Breast epithelium (tissue), 4 donors: ENCODE measurements around the gene KCNJ10. TPM values are rescaled to one million over a fixed set of nuclear protein-coding genes. Genes with fewer than 3 reads are reported as not detected.

Experiments used
- DNase-seq, 2 donors: peaks; one replicate each; pipeline ENCODE4 v3.0.0-alpha.2; 2019; ENCODE audit warnings: low spot score in 2 of 2
- H3K27ac ChIP-seq, 2 donors: fragments of 200-600 bp; sonication (generic) in 1 of 2; one replicate each; pipeline ENCODE4 v1.5.1; 2016 to 2019; ENCODE audit warnings: mild to moderate bottlenecking in 1 of 2
- H3K27me3 ChIP-seq, 2 donors: fragments of 200-600 bp; sonication (generic) in 1 of 2; one replicate each; pipeline versions ENCODE4 v1.5.1 to v1.6.0; 2017 to 2019; ENCODE audit warnings: control low read depth in 1 of 2, mild to moderate bottlenecking in 1 of 2
- H3K36me3 ChIP-seq: fragments of 200-600 bp; one replicate; pipeline ENCODE4 v1.5.1; 2019
- H3K4me1 ChIP-seq, 2 donors: fragments of 200-600 bp; sonication (generic); one replicate each; pipeline ENCODE4 v1.5.1; 2016 to 2019; ENCODE audit warnings: control low read depth in 1 of 2
- H3K4me3 ChIP-seq, 3 donors: fragments of 200-600 bp; sonication (generic); 1 replicate in 2 of 3; 2 replicates in 1 of 3; pipeline ENCODE4 v1.5.1; 2016 to 2019; ENCODE audit warnings: mild to moderate bottlenecking in 3 of 3, moderate library complexity in 2 of 3
- H3K9me3 ChIP-seq, 2 donors: fragments of 200-600 bp; sonication (generic) in 1 of 2; one replicate each; pipeline ENCODE4 v1.5.1; 2016 to 2019; ENCODE audit warnings: control low read depth in 1 of 2
- CTCF ChIP-seq, 3 donors: fragments of 450-650 bp; IDR thresholded peaks; one replicate each; pipeline ENCODE4 v1.5.1; 2016 to 2017; ENCODE audit warnings: antibody characterized with exemption in 3 of 3, mild to moderate bottlenecking in 3 of 3, moderate library complexity in 3 of 3
- POLR2A ChIP-seq: fragments of 450-650 bp; IDR thresholded peaks from one replicate; pipeline ENCODE4 v1.6.1; 2016; ENCODE audit warnings: antibody characterized with exemption, mild to moderate bottlenecking, moderate library complexity
- POLR2AphosphoS5 ChIP-seq, 3 donors: sonication (generic); formaldehyde crosslinking; IDR thresholded peaks; one replicate each; pipeline ENCODE4 v1.6.1; 2017; ENCODE audit warnings: antibody characterized with exemption in 3 of 3
- intact Hi-C: fragments of 100-400 bp; cut with DNase I; formaldehyde crosslinking; loops from one replicate; pipeline ENCODE4 v1.15.1; 2023; ENCODE audit warnings: low total_unique reads
- total RNA-seq, 3 donors: library from RNA; depleted of rRNA; stranded (reverse); fragments of >200 nt; gene quantifications; one replicate each; pipeline ENCODE4 v1.1.0, GENCODE V29; 2016

Gene KCNJ10
- total RNA-seq, 3 donors from 2014 or later = 0.15 TPM; not detected in 2

DNA sequence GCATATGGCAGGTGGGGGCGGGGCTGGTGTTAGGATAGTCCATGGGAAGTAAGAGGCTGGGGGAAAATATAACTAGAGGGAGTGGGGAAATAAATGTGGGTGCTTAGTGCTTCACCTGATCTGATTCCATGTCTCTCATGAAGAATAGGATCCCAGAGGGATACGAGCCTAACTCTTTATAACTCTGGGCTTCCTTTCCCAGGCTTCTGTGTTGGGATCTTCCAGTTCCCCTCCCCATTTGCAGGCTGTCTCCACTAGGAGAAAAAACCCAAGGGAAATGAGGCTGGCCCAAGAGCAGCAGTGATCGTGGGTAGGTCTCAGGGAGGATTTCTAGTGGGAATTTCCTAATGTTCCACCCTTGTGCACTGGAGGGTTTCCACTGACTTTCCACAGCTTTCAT, 13.0 kb upstream of the KCNJ10 start:
- DNase-seq = no peak
- H3K27ac ChIP-seq = no peak overlapping the region
- intact Hi-C loops = no loop called here
- no peak for TF ChIP-seq POLR2AphosphoS5 (IDR thresholded peaks at IDR 0.05)
- no peak for TF ChIP-seq POLR2A
- TF ChIP-seq CTCF (IDR thresholded peaks at IDR 0.05) = no peak
- no peaks in the 10 kb centered on the region for H3K36me3 ChIP-seq
- peaks cover 0 to 2% of the 10 kb centered on the region in 2 donors for H3K4me1 ChIP-seq
- peaks cover 0 to 30% of the 10 kb centered on the region in 2 donors for H3K27me3 ChIP-seq
- H3K4me3 ChIP-seq = no peak overlapping the region
- H3K9me3 ChIP-seq = no peaks in the 10 kb centered on the region

GRCh38 chr1:160082487-160082886, 12.5 kb upstream of the KCNJ10 start:
- Histone ChIP-seq H3K9me3 (no peaks in the 10 kb centered on the region), H3K27me3 (peaks cover 0 to 30% of the 10 kb centered on the region in 2 donors), H3K4me1 (peaks cover 0 to 2% of the 10 kb centered on the region in 2 donors), H3K4me3 (no peak overlapping the region), H3K27ac (no peak overlapping the region), H3K36me3 (no peaks in the 10 kb centered on the region)
- intact Hi-C loops = no loop called here
- DNase-seq = no peak
- TF ChIP-seq CTCF (IDR thresholded peaks at IDR 0.05) = no peak

DNA sequence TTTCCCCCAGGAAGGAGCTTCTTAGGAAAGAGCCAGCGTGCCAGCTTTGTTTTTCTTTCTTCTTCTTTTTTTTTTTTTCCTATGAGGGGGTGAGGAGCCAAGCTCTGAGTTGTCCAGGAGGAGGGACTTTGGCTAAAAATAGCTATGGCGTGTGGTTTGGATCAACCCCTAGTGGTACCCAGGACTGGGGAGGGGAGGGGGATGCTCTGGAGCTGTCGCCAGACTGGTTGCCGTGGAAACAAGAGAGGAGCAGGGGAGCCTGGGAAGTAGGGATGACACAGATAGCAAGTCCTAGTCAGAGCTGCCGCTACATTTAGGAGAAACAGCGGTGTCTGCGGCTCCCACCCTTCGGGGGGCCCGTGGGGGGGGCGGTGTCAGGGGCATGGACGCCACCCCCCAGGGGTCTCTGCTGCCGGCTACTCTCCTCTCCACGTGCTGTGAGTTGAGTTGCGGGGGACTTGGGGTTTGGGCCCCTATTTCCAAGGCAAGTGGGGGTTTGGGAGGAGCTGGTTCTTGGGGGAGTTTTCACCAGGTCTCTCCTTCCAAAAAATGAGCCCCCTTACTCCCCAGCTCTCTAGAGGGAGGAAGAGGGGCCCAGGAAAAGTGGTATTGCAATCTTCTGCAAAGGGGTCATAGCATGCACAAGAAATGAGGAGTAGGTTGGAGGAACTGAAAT, 11.4 kb upstream of the KCNJ10 start, which contains the start of gene KCNJ9:
TSS of gene KCNJ9 (plus strand) at position 278 of the 676 bp plus-strand sequence. CDS start 2,493 bp downstream, outside the sequence.
- Histone ChIP-seq H3K27ac (no peak within 1 kb of the TSS), H3K36me3 (no peaks in the 10 kb centered on the region), H3K4me3 (no peak within 1 kb of the TSS), H3K9me3 (no peaks in the 10 kb centered on the region), H3K4me1 (peaks cover 0 to 2% of the 10 kb centered on the region in 2 donors), H3K27me3 (peaks cover 0 to 30% of the 10 kb centered on the region in 2 donors)
- intact Hi-C loops = no loop called here
- TF ChIP-seq POLR2A (no peak), POLR2AphosphoS5 (IDR thresholded peaks at IDR 0.05) (no peak), CTCF (IDR thresholded peaks at IDR 0.05) (no peak)
- no peak for DNase-seq

DNA sequence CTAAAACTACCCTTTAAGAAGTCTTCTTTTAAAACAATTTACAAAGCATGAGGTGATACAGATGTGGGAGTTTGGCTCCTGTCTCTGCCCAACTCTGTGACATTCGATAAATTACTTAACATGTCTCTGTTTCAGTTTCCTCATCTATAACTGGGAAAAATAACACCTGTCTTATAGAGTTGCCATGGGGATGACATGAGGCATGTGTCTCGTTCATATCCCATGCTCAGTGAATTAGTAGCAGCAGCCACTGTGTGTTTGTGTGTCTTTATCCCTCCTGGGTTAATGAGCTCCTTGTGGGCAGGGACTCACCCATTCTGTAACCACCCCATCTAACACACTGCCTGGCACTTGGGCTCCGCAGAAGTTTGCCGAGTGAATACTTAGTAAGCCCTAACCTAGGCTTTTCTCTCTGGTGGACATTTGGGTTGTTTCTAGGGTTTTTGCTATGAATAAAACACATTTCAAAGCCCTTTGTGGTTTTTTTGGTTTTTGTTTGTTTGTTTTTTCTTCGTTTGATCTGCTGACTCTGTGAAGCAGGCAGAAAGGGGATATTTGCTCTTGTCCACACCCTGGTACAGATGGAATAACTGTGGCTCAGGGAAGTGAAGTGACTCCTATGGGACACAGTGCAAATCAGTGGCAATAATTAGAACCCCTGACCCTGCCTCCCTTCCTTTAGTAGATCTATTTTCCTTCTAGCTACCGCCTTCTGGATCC, 10.6 kb upstream of the KCNJ10 start:
- intact Hi-C loops = no loop called here
- no peak for DNase-seq
- Histone ChIP-seq H3K9me3 (no peaks in the 10 kb centered on the region), H3K27ac (no peak overlapping the region), H3K36me3 (no peaks in the 10 kb centered on the region), H3K4me1 (peaks cover 0 to 2% of the 10 kb centered on the region in 2 donors), H3K27me3 (peaks cover 0 to 30% of the 10 kb centered on the region in 2 donors), H3K4me3 (no peak overlapping the region)
- TF ChIP-seq POLR2AphosphoS5 (IDR thresholded peaks at IDR 0.05) = no peak
- no peak for TF ChIP-seq POLR2A
- TF ChIP-seq CTCF (IDR thresholded peaks at IDR 0.05) = no peak

GRCh38 chr1:160079448-160079847, 9.5 kb upstream of the KCNJ10 start:
- H3K4me1 ChIP-seq = peaks cover 0 to 2% of the 10 kb centered on the region in 2 donors
- H3K9me3 ChIP-seq = no peaks in the 10 kb centered on the region
- TF ChIP-seq POLR2AphosphoS5 (IDR thresholded peaks at IDR 0.05) = no peak
- no peak for TF ChIP-seq POLR2A
- TF ChIP-seq CTCF (IDR thresholded peaks at IDR 0.05) = no peak
- intact Hi-C loops = no loop called here
- DNase-seq = no peak
- no peak overlapping the region for H3K27ac ChIP-seq
- peaks cover 0 to 30% of the 10 kb centered on the region in 2 donors for H3K27me3 ChIP-seq
- H3K4me3 ChIP-seq = no peak overlapping the region
- H3K36me3 ChIP-seq = no peaks in the 10 kb centered on the region
